GM23338 (cell line): ENCODE measurements around the gene FHL2. TPM values are rescaled to one million over a fixed set of nuclear protein-coding genes. Genes with fewer than 3 reads are reported as not detected.

Experiments
- ATAC-seq: fragments of 200-7000 bp; cut with Tn5 transposase; 3 replicates; pipeline ENCODE4 v1.9.1; 2020
- DNase-seq: peaks from one replicate; pipeline ENCODE4 v3.0.0-alpha.2; 2015; ENCODE audit warnings: low spot score
- H2AFZ ChIP-seq: fragments of 200-600 bp; sonication (generic); 2 replicates; pipeline ENCODE4 v1.8.0; 2016; ENCODE audit warnings: antibody characterized with exemption, mild to moderate bottlenecking, moderate library complexity
- H3F3A ChIP-seq: fragments of 200-600 bp; sonication (generic); replicated peaks from 2 replicates; pipeline ENCODE4 v1.8.0; 2017; ENCODE audit warnings: antibody characterized with exemption, mixed run types, low read depth
- H3K27ac ChIP-seq: fragments of 200-600 bp; sonication (generic); 2 replicates; pipeline ENCODE4 v1.6.1; 2016; ENCODE audit warnings: low read depth
- H3K27me3 ChIP-seq: fragments of 200-600 bp; sonication (generic); 2 replicates; pipeline ENCODE4 v1.8.0; 2016; ENCODE audit warnings: mild to moderate bottlenecking, mixed run types, moderate library complexity; ENCODE audit not compliant: insufficient read depth
- H3K36me3 ChIP-seq: fragments of 200-600 bp; sonication (generic); 2 replicates; pipeline ENCODE4 v1.8.0; 2016; ENCODE audit warnings: mild to moderate bottlenecking; ENCODE audit not compliant: insufficient read depth
- H3K4me1 ChIP-seq: fragments of 200-600 bp; sonication (generic); 2 replicates; pipeline ENCODE4 v1.8.0; 2016; ENCODE audit warnings: mild to moderate bottlenecking, moderate library complexity; ENCODE audit not compliant: insufficient read depth
- H3K4me2 ChIP-seq: fragments of 200-600 bp; sonication (generic); 2 replicates; pipeline ENCODE4 v1.7.1; 2017; ENCODE audit warnings: mixed run types
- H3K4me3 ChIP-seq: fragments of 200-600 bp; sonication (generic); 2 replicates; pipeline ENCODE4 v1.6.1; 2016; ENCODE audit warnings: mixed run types
- H3K79me2 ChIP-seq: fragments of 200-600 bp; sonication (generic); replicated peaks from 2 replicates; pipeline ENCODE4 v1.8.0; 2017; ENCODE audit warnings: mild to moderate bottlenecking; ENCODE audit not compliant: insufficient read depth
- H3K9me2 ChIP-seq: fragments of 200-600 bp; sonication (generic); 2 replicates; pipeline ENCODE4 v1.8.0; 2017; ENCODE audit not compliant: insufficient read depth
- H4K20me1 ChIP-seq: fragments of 200-600 bp; sonication (generic); replicated peaks from 2 replicates; pipeline ENCODE4 v1.8.0; 2017; ENCODE audit warnings: mild to moderate bottlenecking; ENCODE audit not compliant: insufficient read depth
- H3K27ac Mint-ChIP-seq: 2 replicates; pipeline ENCODE4 v1.8.0; 2020; ENCODE audit warnings: inconsistent platforms, mild to moderate bottlenecking, moderate library complexity, mixed read lengths
- H3K27me3 Mint-ChIP-seq: 3 replicates; pipeline ENCODE4 v1.8.0; 2022; ENCODE audit warnings: low read depth, mild to moderate bottlenecking, moderate library complexity, mixed read lengths, inconsistent platforms; ENCODE audit not compliant: insufficient read depth, poor library complexity
- H3K36me3 Mint-ChIP-seq: 3 replicates; pipeline ENCODE4 v1.8.0; 2021; ENCODE audit warnings: low read depth, mild to moderate bottlenecking, inconsistent platforms, moderate library complexity, mixed read lengths
- H3K4me1 Mint-ChIP-seq: 3 replicates; pipeline ENCODE4 v1.8.0; 2020; ENCODE audit warnings: mild to moderate bottlenecking, inconsistent platforms, mixed read lengths
- H3K4me3 Mint-ChIP-seq: 3 replicates; pipeline ENCODE4 v1.8.0; 2021; ENCODE audit warnings: moderate library complexity, mild to moderate bottlenecking, inconsistent platforms, mixed read lengths
- H3K9me3 Mint-ChIP-seq: 3 replicates; pipeline ENCODE4 v1.8.0; 2020; ENCODE audit warnings: moderate library complexity, mild to moderate bottlenecking, inconsistent platforms, mixed read lengths
- CREB1 ChIP-seq: fragments of 250-450 bp; sonication (Bioruptor Pico); IDR thresholded peaks from 2 replicates; pipeline ENCODE4 v1.5.0; 2020; ENCODE audit warnings: low read depth, mild to moderate bottlenecking, moderate library complexity
- EZH2 ChIP-seq: fragments of 200-600 bp; sonication (generic); IDR thresholded peaks from one replicate; pipeline ENCODE4 v1.8.0; 2017; ENCODE audit warnings: antibody characterized with exemption, mild to moderate bottlenecking, low read depth; ENCODE audit not compliant: unreplicated experiment
- EZH2phosphoT487 ChIP-seq: fragments of 200-600 bp; sonication (generic); IDR thresholded peaks from one replicate; pipeline ENCODE4 v1.8.1; 2018; ENCODE audit warnings: antibody characterized with exemption; ENCODE audit not compliant: unreplicated experiment
- JUNB ChIP-seq: IDR thresholded peaks from one replicate; pipeline ENCODE4 v1.6.1; 2016; ENCODE audit warnings: antibody characterized with exemption; ENCODE audit not compliant: unreplicated experiment
- NANOG ChIP-seq: IDR thresholded peaks from 2 replicates; pipeline ENCODE4 v1.6.1; 2016; ENCODE audit warnings: antibody characterized with exemption, borderline replicate concordance
- POLR2AphosphoS5 ChIP-seq: IDR thresholded peaks from 2 replicates; pipeline ENCODE4 v1.6.1; 2016; ENCODE audit warnings: antibody characterized with exemption, low read depth
- STAT1 ChIP-seq: IDR thresholded peaks from one replicate; pipeline ENCODE4 v1.6.1; 2016; ENCODE audit warnings: antibody characterized with exemption; ENCODE audit not compliant: unreplicated experiment
- ZNF114 ChIP-seq: fragments of 250-450 bp; sonication (Bioruptor Pico); IDR thresholded peaks from 2 replicates; pipeline ENCODE4 v1.5.0; 2020; ENCODE audit warnings: mild to moderate bottlenecking, moderate library complexity
- ZNF331 ChIP-seq: fragments of 250-450 bp; sonication (Bioruptor Pico); IDR thresholded peaks from 2 replicates; pipeline ENCODE4 v1.5.0; 2020; ENCODE audit warnings: low read depth, mild to moderate bottlenecking, moderate library complexity
- polyA plus RNA-seq: library from polyadenylated mRNA; unstranded; fragments of >200 nt; fragmentation: Nextera tagmentation; extraction: Ambion mirVana; gene quantifications from 2 replicates; pipeline ENCODE4 v1.2.1, GENCODE V29; 2016
- total RNA-seq: library from RNA; depleted of rRNA; stranded (reverse); fragments of >200 nt; shearing (Covaris generic); gene quantifications from 2 replicates; pipeline ENCODE4 v1.2.3, GENCODE V29; 2014
- TF ChIP-seq, protein P1 (sequence below), 2 experiments: fragments of 200-600 bp in 1 of 2; sonication (generic) in 1 of 2; conservative IDR thresholded peaks; 2 replicates each; pipeline versions ENCODE4 v1.5.1 to v1.6.1; 2016 to 2017; ENCODE audit warnings: antibody characterized with exemption in 2 of 2, low read depth in 2 of 2, mild to moderate bottlenecking in 2 of 2, moderate library complexity in 1 of 2
- TF ChIP-seq, protein P2 (sequence below): IDR thresholded peaks from one replicate; pipeline ENCODE4 v1.6.1; 2018; ENCODE audit warnings: antibody characterized with exemption; ENCODE audit not compliant: unreplicated experiment
- TF ChIP-seq, protein P3 (sequence below): IDR thresholded peaks from 2 replicates; pipeline ENCODE4 v1.6.1; 2016; ENCODE audit warnings: antibody characterized with exemption

FHL2 gene
- total and polyA plus RNA-seq, 2 experiments from 2014 or later = 29.0 to 30.9 TPM

DNA sequence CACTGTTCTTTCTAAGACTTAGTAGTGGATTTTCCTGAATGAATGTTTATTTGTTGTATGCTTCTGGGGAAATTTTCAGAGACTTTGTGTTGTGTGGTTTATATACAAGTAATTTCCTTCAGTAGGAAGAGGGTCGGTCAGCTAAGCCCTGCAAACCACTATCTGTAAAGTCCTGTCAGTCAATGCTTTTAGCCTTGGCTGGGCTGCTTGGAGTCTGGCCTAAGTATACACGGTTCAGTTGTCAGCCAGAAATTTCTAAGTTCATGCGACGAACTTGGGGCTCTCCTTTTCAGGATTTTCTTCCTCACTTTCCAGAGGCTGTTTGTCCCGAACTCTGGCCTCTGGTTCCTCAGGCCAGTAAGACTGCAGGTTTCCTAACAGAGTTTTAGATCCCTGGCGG is 40.3 kb downstream of the FHL2 start (continued):
- TF ChIP-seq, protein P1, sequence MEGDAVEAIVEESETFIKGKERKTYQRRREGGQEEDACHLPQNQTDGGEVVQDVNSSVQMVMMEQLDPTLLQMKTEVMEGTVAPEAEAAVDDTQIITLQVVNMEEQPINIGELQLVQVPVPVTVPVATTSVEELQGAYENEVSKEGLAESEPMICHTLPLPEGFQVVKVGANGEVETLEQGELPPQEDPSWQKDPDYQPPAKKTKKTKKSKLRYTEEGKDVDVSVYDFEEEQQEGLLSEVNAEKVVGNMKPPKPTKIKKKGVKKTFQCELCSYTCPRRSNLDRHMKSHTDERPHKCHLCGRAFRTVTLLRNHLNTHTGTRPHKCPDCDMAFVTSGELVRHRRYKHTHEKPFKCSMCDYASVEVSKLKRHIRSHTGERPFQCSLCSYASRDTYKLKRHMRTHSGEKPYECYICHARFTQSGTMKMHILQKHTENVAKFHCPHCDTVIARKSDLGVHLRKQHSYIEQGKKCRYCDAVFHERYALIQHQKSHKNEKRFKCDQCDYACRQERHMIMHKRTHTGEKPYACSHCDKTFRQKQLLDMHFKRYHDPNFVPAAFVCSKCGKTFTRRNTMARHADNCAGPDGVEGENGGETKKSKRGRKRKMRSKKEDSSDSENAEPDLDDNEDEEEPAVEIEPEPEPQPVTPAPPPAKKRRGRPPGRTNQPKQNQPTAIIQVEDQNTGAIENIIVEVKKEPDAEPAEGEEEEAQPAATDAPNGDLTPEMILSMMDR (conservative IDR thresholded peaks at IDR 0.05; ENCODE audit: low read depth in 2 of 2) = no peak
- TF ChIP-seq ZNF331 (CRISPR knock-in tag) (no peak), CREB1 (CRISPR knock-in tag) (no peak), STAT1 (no peak), EZH2phosphoT487 (no peak), EZH2 (no peak), POLR2AphosphoS5 (no peak), NANOG (no peak), ZNF114 (CRISPR knock-in tag) (no peak)
- TF ChIP-seq, protein P2, sequence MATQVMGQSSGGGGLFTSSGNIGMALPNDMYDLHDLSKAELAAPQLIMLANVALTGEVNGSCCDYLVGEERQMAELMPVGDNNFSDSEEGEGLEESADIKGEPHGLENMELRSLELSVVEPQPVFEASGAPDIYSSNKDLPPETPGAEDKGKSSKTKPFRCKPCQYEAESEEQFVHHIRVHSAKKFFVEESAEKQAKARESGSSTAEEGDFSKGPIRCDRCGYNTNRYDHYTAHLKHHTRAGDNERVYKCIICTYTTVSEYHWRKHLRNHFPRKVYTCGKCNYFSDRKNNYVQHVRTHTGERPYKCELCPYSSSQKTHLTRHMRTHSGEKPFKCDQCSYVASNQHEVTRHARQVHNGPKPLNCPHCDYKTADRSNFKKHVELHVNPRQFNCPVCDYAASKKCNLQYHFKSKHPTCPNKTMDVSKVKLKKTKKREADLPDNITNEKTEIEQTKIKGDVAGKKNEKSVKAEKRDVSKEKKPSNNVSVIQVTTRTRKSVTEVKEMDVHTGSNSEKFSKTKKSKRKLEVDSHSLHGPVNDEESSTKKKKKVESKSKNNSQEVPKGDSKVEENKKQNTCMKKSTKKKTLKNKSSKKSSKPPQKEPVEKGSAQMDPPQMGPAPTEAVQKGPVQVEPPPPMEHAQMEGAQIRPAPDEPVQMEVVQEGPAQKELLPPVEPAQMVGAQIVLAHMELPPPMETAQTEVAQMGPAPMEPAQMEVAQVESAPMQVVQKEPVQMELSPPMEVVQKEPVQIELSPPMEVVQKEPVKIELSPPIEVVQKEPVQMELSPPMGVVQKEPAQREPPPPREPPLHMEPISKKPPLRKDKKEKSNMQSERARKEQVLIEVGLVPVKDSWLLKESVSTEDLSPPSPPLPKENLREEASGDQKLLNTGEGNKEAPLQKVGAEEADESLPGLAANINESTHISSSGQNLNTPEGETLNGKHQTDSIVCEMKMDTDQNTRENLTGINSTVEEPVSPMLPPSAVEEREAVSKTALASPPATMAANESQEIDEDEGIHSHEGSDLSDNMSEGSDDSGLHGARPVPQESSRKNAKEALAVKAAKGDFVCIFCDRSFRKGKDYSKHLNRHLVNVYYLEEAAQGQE = no peak

DNA sequence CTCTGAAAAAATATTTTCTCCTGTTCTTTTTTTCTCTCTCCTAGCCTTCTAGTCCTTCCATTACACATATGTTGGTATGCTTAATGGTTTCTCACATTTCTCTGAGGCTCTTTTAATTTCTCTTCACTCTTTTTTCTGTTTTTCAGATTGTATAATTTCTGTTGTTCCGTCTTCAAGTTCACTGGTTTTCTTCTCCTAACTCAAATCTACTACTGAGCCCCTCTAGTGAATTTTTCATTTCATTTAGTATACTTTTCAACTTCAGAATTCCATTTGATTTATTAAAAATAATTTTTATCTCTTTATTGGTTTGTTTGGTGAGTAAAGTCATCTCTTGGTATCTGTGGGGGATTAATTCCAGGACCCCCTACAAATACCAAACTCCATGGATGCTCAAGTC is 41.7 kb downstream of the FHL2 start:
- no peak overlapping the region for H3K27ac Mint-ChIP-seq
- Histone ChIP-seq H3K4me1 (no peaks in the 10 kb centered on the region), H4K20me1 (peaks cover 9% of the 10 kb centered on the region; the same call in 1 of the 2 replicates), H3K4me3 (no peak overlapping the region), H2AFZ (no peak overlapping the region), H3K9me2 (no peaks in the 10 kb centered on the region), H3K4me2 (no peak overlapping the region), H3K36me3 (peaks cover 3% of the 10 kb centered on the region; the same call in 1 of the 2 replicates), H3K79me2 (no peaks in the 10 kb centered on the region), H3K27me3 (no peaks in the 10 kb centered on the region), H3K27ac (no peak overlapping the region), H3F3A (no peaks in the 10 kb centered on the region)
- DNase-seq (no peak), ATAC-seq (no peak)
- no peaks in the 10 kb centered on the region for H3K4me1 Mint-ChIP-seq
- H3K36me3 Mint-ChIP-seq = peaks cover 21% of the 10 kb centered on the region
- no peak overlapping the region for H3K4me3 Mint-ChIP-seq
- no peaks in the 10 kb centered on the region for H3K9me3 Mint-ChIP-seq
- H3K27me3 Mint-ChIP-seq = no peaks in the 10 kb centered on the region
- TF ChIP-seq, protein P2 = no peak
- TF ChIP-seq, protein P3, sequence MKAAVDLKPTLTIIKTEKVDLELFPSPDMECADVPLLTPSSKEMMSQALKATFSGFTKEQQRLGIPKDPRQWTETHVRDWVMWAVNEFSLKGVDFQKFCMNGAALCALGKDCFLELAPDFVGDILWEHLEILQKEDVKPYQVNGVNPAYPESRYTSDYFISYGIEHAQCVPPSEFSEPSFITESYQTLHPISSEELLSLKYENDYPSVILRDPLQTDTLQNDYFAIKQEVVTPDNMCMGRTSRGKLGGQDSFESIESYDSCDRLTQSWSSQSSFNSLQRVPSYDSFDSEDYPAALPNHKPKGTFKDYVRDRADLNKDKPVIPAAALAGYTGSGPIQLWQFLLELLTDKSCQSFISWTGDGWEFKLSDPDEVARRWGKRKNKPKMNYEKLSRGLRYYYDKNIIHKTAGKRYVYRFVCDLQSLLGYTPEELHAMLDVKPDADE = no peak
- TF ChIP-seq JUNB = no peak
- TF ChIP-seq ZNF331 (CRISPR knock-in tag) = no peak
- no peak for TF ChIP-seq EZH2phosphoT487
- no peak for TF ChIP-seq ZNF114 (CRISPR knock-in tag)
- no peak for TF ChIP-seq POLR2AphosphoS5
